GM21526 (cell line): ENCODE data around the gene MCF2L.
"Not testable (repeated sequence)": the region's sequence is repeated elsewhere in the genome, so short reads cannot be mapped to it uniquely, and the experiment has no call there.

ENCODE experiments used
- ATAC-seq: cut with Tn5 transposase; IDR thresholded peaks from one replicate; pipeline ENCODE4 v1.9.1; 2021; ENCODE audit warnings: moderate library complexity; ENCODE audit not compliant: unreplicated experiment, low FRiP score

Gene MCF2L

DNA sequence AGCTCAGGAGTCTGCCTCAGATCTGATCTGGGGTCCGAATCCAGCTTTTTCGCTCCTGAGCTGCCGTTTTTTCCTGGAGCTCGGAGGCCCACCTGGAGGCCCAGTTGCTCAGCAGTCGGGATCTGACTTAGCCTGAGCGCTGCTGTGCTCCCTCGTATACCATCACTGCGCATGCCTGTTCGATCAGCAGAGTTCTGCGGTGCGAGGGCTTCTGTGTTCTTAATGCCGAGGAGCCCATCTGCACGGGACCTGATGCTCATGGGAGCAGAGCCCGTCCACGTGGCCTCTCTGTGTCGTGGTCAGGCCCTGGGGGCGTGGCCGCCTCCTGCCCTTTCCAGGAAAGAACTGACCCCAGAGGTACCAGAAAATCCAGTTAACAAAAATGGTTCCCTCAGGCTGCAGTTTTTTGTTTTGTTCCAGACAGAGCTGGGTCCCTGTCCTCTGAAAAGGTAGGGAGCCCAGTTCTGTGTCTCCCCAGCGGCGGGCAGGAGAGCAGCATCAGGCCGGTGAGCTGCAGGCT, 57.4 kb downstream of the MCF2L start:
- ATAC-seq: no peak

- ATAC-seq: no peak
Measured at GRCh38 chr13:113027095-113027494, 58.1 kb downstream of the MCF2L start.

DNA sequence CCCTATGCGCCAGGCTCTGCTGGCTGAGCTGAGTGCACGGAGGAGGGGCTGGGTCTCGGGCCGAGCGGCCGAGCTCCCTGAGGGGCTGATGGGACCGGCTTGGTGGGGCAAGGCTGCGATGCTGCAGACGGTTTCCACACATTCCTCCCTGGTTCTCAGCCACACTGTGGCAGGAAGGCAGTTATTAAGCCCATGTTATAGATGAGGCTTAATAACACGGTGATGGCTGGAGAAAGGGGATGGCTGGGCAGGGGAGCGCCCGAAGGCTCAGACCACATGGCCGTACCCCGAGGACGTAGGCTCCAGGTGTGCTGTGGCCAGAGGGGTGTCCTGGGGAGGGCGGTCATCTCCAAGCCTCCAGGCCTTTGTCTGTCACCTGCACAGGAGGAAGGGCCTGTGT, 58.6 kb downstream of the MCF2L start:
- ATAC-seq: no peak

DNA sequence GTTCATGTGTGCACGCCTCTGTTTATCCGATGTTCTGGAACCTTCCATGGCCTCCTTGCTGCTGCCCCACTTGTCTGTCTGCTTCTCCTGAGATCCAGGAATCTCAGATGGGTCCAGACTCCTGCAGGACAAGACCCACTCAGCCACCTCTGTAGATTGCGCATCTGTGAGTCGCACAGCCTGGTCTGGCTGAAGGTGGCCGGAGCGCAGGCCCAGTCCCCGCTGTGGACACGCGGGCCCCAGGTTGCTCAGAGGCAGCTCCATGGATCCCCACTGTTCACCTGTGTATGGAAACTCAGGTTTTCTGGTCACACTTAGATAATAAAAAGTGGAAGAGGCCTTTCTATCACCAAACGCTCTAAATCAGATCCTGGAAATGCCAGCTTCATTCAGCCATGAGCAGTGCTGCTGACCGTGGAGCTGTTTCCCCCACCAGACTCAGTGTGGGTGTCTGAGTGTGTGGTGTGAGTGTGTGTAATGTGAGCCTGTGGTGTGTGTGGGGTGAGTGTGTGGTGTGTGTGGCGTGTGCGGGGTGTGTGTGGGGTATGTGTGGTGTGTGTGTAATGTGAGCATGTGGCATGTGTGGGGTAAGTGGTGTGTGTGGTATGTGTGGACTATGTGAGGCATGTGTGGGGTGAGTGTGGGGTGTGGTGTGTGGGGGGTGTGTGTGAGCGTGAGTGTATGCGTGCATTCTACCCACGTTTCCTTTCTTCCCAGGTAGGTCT, 59.5 kb downstream of the MCF2L start:
- ATAC-seq: no peak

DNA sequence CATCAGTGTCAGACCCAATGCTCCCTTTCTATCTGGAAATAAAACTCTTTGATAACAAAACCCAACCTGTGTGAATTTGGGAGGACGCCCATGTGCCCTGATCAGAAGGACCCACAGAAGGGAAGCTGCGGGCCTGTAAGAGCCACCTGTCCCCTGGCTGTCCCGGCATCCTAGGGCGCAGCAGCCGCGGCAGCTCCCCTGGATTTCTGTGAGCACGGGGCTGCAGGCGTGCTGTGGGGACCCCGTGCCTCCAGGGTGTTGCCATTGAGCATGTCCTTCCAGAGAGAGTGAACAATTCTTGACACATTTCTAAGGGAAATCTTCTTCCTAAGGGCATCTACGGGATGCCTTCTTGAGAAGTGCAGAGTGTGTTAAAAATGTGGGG, 60.0 kb downstream of the MCF2L start:
- no peak for ATAC-seq

GRCh38 chr13:113029487-113030258, 60.7 kb downstream of the MCF2L start:
- no peak for ATAC-seq

DNA sequence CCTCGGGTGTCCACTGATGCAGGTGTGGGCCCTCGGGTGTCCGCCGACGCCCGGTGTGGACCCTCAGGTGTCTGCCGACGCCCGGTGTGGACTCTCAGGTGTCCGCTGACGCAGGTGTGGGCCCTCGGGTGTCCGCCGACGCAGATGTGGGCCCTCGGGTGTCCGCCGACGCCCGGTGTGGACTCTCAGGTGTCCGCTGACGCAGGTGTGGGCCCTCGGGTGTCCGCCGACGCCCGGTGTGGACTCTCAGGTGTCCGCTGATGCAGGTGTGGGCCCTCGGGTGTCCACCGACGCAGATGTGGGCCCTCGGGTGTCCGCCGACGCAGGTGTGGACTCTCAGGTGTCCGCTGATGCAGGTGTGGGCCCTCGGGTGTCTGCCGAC, 61.2 kb downstream of the MCF2L start:
- ATAC-seq: not testable (repeated sequence)

- no peak for ATAC-seq
Measured at GRCh38 chr13:113031465-113031864, 62.5 kb downstream of the MCF2L start.

DNA sequence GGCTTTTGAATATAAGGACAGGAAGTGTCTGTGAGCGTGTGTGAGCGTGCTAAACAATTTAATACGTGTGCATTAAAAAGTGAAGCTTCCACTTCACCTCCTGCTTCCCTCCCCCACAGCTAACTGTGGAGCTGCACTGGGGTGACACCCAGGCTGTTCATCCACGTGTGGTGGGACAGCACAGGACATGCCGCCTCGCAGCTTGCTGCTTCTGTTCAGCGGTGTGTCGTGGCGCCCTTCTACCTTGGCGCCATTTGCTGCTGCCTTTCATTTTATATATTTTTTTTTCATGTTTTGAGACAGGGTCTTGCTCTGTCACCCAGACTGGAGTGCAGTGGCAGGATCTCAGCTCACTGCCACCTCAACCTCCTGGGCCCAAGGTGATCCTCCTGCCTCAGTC, 63.3 kb downstream of the MCF2L start:
- no peak for ATAC-seq

DNA sequence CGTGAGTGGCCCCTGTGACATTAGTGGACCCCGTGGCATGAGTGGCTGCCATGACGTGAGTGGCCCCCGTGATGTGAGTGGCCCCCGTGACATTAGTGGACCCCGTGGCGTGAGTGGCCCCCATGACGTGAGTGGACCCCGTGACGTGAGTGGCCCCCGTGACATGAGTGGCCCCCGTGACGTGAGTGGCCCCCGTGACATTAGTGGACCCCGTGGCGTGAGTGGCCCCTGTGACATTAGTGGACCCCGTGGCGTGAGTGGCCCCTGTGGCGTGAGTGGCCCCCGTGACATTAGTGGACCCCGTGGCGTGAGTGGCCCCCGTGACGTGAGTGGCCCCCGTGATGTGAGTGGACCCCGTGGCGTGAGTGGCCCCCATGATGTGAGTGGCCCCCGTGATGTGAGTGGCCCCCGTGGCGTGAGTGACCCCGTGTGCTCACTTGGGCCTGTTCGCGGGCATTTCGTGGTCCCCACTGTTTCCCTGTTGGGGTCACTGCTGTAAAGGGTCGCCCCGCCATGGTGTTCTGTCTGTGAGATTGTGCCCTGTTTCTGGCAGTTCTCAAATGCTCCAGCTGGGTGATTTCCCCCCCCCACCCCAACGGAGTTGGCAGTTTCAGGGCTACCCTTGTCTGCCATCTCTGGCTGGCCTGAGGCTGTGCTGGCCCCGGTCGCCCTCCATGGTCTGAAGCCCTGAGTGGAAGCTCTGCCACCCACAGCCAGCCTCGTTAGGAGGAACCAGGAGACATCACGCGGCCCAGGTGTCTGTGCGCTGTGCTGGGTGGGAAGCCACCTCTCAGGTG, 64.2 kb downstream of the MCF2L start:
- ATAC-seq: no peak

- ATAC-seq: no peak
Measured at GRCh38 chr13:113034451-113035212, 65.6 kb downstream of the MCF2L start.

GRCh38 chr13:113035213-113035800, 66.3 kb downstream of the MCF2L start:
- no peak for ATAC-seq

GRCh38 chr13:113036401-113036800, 67.4 kb downstream of the MCF2L start:
- ATAC-seq: no peak

- ATAC-seq: no peak
Measured at GRCh38 chr13:113040031-113040430, 71.0 kb downstream of the MCF2L start.

DNA sequence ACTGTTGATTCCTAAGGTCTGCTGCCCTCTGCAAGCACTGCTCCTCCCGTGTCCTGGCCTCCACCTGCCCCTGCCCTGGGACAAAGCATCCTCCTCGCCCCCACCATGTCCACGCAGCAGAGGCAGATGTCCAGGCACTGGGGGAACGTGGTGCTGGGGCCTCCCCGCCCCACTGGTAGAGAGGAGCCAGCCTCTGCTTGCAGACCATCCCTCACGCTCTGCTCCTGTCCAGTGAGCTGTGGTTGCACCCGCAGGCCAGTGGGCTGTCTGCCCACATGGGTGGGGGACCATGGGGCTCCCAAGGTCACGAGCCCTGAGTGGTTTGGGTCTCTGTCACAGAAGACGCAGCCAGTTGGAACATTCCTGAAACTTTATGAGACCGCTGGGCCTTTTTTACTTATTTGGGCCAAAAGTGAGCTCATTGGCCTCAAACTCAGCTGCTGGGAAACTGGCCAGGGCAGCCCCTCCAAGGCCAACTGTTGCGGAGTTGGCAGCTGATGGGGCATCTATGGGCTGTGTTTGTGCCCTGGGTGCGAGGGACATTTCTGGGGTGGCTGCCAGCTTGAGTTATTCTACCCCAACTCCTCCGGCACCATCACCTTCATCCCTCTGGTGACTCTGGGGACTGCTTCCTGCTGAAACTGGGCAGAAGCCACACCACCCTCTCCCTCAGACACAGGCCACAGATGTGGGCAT, 71.7 kb downstream of the MCF2L start:
- ATAC-seq: no peak

GRCh38 chr13:113041293-113041690, 72.3 kb downstream of the MCF2L start:
- ATAC-seq: no peak

GRCh38 chr13:113041896-113042295, 72.9 kb downstream of the MCF2L start:
- no peak for ATAC-seq

- no peak for ATAC-seq
Measured at GRCh38 chr13:113042456-113042855, 73.4 kb downstream of the MCF2L start.

- no peak for ATAC-seq
Measured at GRCh38 chr13:113043001-113043630, 74.1 kb downstream of the MCF2L start.
